ENCODE data around the gene ZNF480.
"Not testable (repeated sequence)": the region's sequence is repeated elsewhere in the genome, so short reads cannot be mapped to it uniquely, and the experiment has no call there.

Gene ZNF480

GRCh38 chr19:52339022-52339421, 42.1 kb downstream of the ZNF480 start:
- DNase-seq = not testable (repeated sequence)

GRCh38 chr19:52343548-52343947, 46.6 kb downstream of the ZNF480 start:
- no peak for DNase-seq

- no peak for DNase-seq
Observed at GRCh38 chr19:52345162-52345561, 48.2 kb downstream of the ZNF480 start.

GRCh38 chr19:52351512-52351911, 54.5 kb downstream of the ZNF480 start:
- no peak for DNase-seq

GRCh38 chr19:52366414-52366824, 69.5 kb downstream of the ZNF480 start:
- DNase-seq = no peak

- DNase-seq = no peak
Observed at GRCh38 chr19:52369559-52370340, 72.8 kb downstream of the ZNF480 start, which contains the start of gene ZNF880. Gene ZNF880 (plus strand): TSS chr19:52369923. CDS start chr19:52369966, 43 bp downstream.

GRCh38 chr19:52370341-52370710, 73.4 kb downstream of the ZNF480 start:
- no peak for DNase-seq
